ENCODE measurements around the gene MARVELD2.

MARVELD2 gene

GRCh38 chr5:69493396-69494133 lies 78.6 kb downstream of the MARVELD2 start:
- DNase-seq = peak; percentile 66
